K562 (cell line): ENCODE data around the gene GASK1A.

Experiments used
- EGR1 ChIP-seq: fragments of 450-650 bp; conservative IDR thresholded peaks from 2 replicates; pipeline ENCODE4 v1.6.1; 2017; ENCODE audit warnings: mild to moderate bottlenecking
- KDM1A ChIP-seq, 2 experiments: fragments of 450-650 bp; IDR thresholded peaks; 2 replicates each; pipeline ENCODE4 v1.6.1; 2016; ENCODE audit warnings: mild to moderate bottlenecking in 2 of 2
- POLR2A ChIP-seq: fragments of 450-650 bp; conservative IDR thresholded peaks from 2 replicates; pipeline ENCODE4 v1.6.1; 2016
- RFX5 ChIP-seq: IDR thresholded peaks from 2 replicates; pipeline ENCODE4 v1.6.1; 2011; ENCODE audit warnings: low read depth, mild to moderate bottlenecking, improper control_type of control experiment, low read length
- SREBF2 ChIP-seq: sonication (generic); formaldehyde crosslinking; IDR thresholded peaks from 2 replicates; pipeline ENCODE4 v1.4.0; 2020; ENCODE audit warnings: mild to moderate bottlenecking, missing genetic modification reagents
- ZNF384 ChIP-seq: IDR thresholded peaks from 2 replicates; pipeline ENCODE4 v1.6.1; 2012; ENCODE audit warnings: low read depth, low read length, improper control_type of control experiment
- ZNF76 ChIP-seq: fragments of 250-450 bp; sonication (Bioruptor Pico); IDR thresholded peaks from 2 replicates; pipeline ENCODE4 v1.4.0; 2020; ENCODE audit warnings: mild to moderate bottlenecking, moderate library complexity, borderline replicate concordance
- TF ChIP-seq, protein P1 (sequence below), 3 experiments: IDR thresholded peaks in 2 of 3; conservative IDR thresholded peaks in 1 of 3; 2 replicates each; pipeline ENCODE4 v1.5.1; 2011 to 2012; ENCODE audit warnings: low read length in 3 of 3, mild to moderate bottlenecking in 3 of 3, control low read depth in 2 of 3, improper control_type of control experiment in 1 of 3, inconsistent platforms in 1 of 3, low read depth in 1 of 3, mixed read lengths in 1 of 3, moderate library complexity in 1 of 3; ENCODE audit not compliant: insufficient read depth in 2 of 3

GRCh38 chr3:42996633-42997075 lies 17.5 kb downstream of the GASK1A start:
- no peak for TF ChIP-seq SREBF2 (CRISPR knock-in tag)
- no peak for TF ChIP-seq RFX5
- no peak for TF ChIP-seq POLR2A
- TF ChIP-seq, protein P1, sequence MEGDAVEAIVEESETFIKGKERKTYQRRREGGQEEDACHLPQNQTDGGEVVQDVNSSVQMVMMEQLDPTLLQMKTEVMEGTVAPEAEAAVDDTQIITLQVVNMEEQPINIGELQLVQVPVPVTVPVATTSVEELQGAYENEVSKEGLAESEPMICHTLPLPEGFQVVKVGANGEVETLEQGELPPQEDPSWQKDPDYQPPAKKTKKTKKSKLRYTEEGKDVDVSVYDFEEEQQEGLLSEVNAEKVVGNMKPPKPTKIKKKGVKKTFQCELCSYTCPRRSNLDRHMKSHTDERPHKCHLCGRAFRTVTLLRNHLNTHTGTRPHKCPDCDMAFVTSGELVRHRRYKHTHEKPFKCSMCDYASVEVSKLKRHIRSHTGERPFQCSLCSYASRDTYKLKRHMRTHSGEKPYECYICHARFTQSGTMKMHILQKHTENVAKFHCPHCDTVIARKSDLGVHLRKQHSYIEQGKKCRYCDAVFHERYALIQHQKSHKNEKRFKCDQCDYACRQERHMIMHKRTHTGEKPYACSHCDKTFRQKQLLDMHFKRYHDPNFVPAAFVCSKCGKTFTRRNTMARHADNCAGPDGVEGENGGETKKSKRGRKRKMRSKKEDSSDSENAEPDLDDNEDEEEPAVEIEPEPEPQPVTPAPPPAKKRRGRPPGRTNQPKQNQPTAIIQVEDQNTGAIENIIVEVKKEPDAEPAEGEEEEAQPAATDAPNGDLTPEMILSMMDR (IDR thresholded peaks at IDR 0.05 in 2 of 3, conservative IDR thresholded peaks at IDR 0.05 in 1 of 3; ENCODE audit: insufficient read depth in 2 of 3, low read depth in 1 of 3, low read length in 3 of 3): no peak
- TF ChIP-seq KDM1A (IDR thresholded peaks at IDR 0.05): no peak
- no peak for TF ChIP-seq ZNF76
- TF ChIP-seq ZNF384: no peak
- TF ChIP-seq EGR1: no peak
